Left lobe of liver (tissue), 2 donors: Measurements from ENCODE around the gene SFMBT2. TPM values are rescaled to one million over a fixed set of nuclear protein-coding genes. Genes with fewer than 3 reads are reported as not detected.

Experiments used
- ATAC-seq: fragments of 200-7000 bp; cut with Tn5 transposase; one replicate; pipeline ENCODE4 v1.9.1; 2020; ENCODE audit warnings: mild to moderate bottlenecking, moderate library complexity
- DNase-seq: peaks from one replicate; pipeline ENCODE4 v3.0.0-alpha.2; 2020; ENCODE audit warnings: low spot score
- total RNA-seq: library from RNA; stranded (reverse); gene quantifications from one replicate; pipeline ENCODE4 v1.2.1, GENCODE V29; 2021
- donor health status: DM: no; HTN: no; CAD: no; lungs with moderate emphysema.
- donor health status: DM: no; HTN: yes; CAD: no.

SFMBT2 gene
- total RNA-seq, 1 donor from 2014 or later = 1.1 TPM

- ATAC-seq = no peak
These were observed 134.9 kb downstream of the SFMBT2 start for GRCh38 chr10:7275761-7276440.

GRCh38 chr10:7274293-7274692 is 136.5 kb downstream of the SFMBT2 start:
- ATAC-seq = no peak
- no peak for DNase-seq

More at GRCh38 chr10:7275761-7276440, 134.9 kb downstream of the SFMBT2 start:
- DNase-seq = no peak

- DNase-seq = no peak
- no peak for ATAC-seq
These were observed 138.8 kb downstream of the SFMBT2 start for GRCh38 chr10:7272008-7272407.

GRCh38 chr10:7269988-7270387 is 140.8 kb downstream of the SFMBT2 start:
- DNase-seq (no peak), ATAC-seq (no peak)

GRCh38 chr10:7267142-7267541 is 143.7 kb downstream of the SFMBT2 start:
- ATAC-seq (no peak), DNase-seq (no peak)

DNA sequence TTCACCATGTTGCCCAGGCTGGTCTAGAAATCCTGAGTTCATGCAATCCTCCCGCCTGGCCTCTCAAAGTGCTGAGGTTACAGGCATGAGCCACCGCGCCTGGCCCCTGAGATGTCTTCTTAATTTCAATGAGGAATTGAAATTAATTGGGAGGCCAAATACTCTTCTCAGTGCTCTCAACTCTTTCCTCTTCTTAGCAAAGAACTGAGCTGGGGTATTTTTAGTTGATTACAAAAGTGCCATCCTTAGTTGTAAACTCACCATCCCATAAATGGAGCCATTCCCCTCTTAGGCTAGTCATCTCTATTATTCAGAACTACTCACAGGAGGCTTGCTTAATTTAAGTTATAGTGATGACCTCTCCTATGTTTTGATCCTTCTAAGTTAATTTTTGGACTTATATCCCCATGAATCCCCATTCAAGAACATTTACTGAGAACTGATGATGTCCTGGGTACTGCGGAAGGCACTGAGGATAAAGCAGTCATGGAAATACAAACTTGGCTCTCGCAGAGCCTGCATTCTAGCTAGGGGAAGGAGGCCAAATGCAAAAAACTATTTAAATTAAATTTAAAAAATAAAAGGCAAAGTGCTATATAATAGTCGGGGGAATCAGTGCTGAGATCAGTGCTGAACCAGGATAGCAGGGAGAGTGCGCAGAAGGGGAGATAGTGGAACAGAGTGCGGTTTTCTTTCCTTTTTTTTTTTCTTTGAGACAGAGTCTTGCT is 145.3 kb downstream of the SFMBT2 start:
- no peak for DNase-seq
- no peak for ATAC-seq

DNA sequence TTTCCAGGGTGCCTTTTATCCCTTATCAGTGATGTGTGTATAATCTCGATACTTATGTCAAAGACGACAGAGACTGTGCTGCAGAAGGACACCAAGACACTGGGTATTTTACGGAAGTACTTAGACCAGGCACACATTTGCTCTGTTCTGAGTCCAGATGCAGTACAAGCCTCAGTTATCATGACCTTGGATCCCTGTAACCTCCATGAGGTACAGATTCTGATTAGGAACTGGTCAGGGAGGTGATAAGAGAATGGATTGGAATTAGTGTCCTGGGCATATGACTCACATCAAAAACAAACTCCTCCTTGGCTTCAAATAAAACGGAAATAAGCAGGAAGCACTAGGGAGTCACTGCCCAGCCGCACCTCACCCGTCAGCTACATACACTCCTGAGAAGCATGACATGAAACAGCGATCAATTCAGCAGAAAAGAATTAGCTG is 146.5 kb downstream of the SFMBT2 start:
- no peak for ATAC-seq
- DNase-seq = no peak

DNA sequence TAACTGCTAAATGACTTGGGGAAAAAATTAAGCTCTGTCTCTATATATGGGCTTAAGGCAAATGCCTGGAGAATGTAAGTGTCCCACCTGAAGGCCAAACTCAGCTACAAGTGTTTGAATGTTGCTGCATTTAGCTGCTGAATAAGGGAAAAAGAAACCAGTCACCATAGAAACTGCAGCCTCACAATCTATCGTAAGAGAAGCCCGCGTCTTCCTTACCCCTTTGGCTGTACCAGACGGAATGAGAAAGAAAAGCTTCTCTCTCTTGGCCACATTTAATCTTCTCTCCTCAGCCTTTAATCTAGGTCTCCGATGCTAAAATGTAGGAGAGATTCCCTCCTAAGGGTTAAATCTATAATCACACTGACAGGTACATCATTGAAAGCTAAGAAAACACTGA is 147.2 kb downstream of the SFMBT2 start:
- ATAC-seq = no peak

DNA sequence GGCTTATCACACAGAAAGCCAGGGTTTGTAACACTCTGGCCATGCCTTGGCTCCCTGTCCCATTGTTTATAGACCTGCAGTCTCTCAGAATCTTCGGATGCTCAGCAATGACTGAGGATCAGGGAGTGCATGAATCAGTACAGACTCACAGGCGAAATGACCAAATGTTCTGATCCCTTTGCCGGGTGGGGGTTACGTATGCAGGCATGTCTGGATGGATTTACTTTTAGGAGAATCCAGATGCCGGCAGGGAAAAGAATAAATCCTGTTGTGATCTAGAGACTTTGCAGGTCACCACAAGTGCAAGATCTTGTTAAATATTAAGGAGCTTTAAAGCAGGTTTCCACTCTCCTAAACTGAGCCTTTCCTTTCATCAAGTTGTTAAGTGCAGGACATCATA is 149.5 kb downstream of the SFMBT2 start:
- no peak for DNase-seq
- ATAC-seq = no peak

More for the DNA sequence above, 147.2 kb downstream of the SFMBT2 start:
- no peak for DNase-seq

- no peak for ATAC-seq
- no peak for DNase-seq
These were observed 149.9 kb downstream of the SFMBT2 start for GRCh38 chr10:7260912-7261311.

DNA sequence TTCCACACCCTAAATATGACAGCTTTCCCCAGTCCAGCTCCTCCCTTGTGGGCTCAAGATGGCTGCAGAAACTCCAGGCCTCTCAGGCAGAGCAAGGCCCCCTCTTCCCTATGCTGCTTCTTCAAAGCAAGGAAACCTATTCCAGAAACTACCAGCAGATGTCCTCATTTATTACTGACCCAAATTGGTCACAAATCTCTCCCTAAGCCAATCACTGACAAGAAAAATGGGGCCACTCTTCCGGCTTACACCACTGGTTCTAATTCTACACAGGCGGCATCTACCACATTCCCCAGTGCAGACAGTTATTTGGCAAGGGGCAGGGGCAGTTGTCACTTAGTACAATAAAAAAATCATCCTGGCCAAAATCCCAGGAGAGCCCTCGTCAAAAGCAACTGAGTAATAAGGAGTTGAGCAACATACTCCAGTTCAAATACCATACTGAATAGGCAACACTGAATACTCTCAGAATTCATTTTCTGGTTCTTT is 150.4 kb downstream of the SFMBT2 start:
- DNase-seq (no peak), ATAC-seq (peak; percentile 95)

GRCh38 chr10:7258948-7259523 is 151.8 kb downstream of the SFMBT2 start:
- ATAC-seq = no peak
- no peak for DNase-seq

GRCh38 chr10:7255517-7255916 is 155.3 kb downstream of the SFMBT2 start:
- DNase-seq = no peak
- no peak for ATAC-seq

- ATAC-seq (peak; percentile 70), DNase-seq (no peak)
These were observed 159.0 kb downstream of the SFMBT2 start for GRCh38 chr10:7251696-7252465.

- DNase-seq = no peak
- ATAC-seq = no peak
These were observed 160.6 kb downstream of the SFMBT2 start for GRCh38 chr10:7250236-7250635.

- no peak for DNase-seq
- ATAC-seq = no peak
These were observed 162.2 kb downstream of the SFMBT2 start for GRCh38 chr10:7248585-7249164.

DNA sequence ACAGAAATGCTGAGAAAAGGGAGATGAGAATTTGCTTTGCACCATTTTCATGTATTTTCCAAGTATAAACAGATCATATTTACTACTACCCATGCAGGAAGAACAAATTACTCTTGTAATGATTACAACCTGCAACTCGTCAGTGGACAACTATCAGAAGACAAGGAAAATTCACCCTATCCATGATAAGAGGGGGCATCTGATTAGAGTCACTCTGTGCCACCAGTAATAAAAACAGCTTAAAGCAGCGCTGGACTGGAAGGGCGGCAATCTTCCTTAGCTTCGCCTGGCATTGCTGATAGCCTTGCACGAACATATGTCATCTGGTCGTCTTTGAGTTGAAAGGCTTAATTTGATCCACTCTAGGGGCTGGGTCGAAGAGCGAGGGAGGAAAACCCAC is 162.7 kb downstream of the SFMBT2 start:
- DNase-seq (no peak), ATAC-seq (no peak)

DNA sequence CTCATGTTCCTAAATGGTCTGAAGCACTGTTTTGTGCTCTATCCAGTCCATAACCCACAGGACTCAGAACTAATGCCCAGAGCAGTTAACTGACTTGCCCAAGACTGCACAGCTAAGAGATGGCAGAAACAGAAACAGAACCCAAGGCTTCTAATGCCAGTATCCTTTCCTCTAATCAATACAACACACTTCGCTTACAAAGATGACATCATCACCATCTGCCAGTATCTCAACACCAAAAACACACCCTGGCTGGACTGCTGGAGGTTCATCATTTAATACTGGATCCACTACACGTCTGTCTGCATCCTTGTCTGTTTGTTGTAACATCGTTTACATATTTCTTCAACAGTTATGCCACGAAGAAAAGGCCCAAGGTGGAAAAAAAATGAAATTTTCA is 165.3 kb downstream of the SFMBT2 start:
- no peak for ATAC-seq
- DNase-seq = no peak

DNA sequence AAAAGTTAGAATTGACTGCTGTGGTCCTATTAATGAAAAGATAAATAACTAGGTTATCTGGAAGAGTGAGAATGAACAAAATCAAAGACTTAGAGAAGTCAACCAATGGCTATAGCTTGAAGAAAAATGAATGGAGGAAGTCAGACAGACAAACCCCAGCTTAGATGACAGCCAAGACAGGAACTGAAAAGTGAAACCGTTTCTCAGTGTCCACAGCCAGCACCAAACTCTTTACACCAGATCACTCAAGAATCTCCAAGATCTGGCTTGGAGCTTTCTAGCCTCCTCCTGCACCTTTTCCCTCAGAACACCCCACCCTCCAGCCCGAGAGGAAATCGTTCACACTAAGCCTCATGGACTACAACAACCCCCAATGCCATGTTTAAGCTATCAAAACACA is 167.0 kb downstream of the SFMBT2 start:
- ATAC-seq (no peak), DNase-seq (no peak)

DNA sequence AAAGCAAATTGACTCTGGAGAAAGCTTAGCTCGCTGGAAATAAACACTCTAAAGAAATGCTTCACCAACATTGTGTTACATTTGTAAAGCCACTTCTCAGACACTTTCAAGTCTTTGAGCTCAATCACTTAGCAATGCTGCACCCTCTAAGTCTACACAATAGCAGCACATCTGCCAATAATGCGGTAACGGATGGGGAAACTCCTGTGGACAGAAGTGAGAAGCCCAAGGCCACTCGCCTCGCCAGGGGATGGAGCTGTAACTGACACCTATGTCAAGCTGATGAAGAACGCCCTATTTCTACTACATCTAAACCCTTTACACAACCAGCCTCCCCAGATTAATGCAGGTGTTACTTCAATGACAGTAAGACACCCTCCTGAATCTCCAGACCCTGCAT is 167.7 kb downstream of the SFMBT2 start:
- DNase-seq (no peak), ATAC-seq (no peak)
